ENCODE data around the gene VWA8.
"Not testable (repeated sequence)": the region's sequence is repeated elsewhere in the genome, so short reads cannot be mapped to it uniquely, and the experiment has no call there.

VWA8 gene

DNA sequence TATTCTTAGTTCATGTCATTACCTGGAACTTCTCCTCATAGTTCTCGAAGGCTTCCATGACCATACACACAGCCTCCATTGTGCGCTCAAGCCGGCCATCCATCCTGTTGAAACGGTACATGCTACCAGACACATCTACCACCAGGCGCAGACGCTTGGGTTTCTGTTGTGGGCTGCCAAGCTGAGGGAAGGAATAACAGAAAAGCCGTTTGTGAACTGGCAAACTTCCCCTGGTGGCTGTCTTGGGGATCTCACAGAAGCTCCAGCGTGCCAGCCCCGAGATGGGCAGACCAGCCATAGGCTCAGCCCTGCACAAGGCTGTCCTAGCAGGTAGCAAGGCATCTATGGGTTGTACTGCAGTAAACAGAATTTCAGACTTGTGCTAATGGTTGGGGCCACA is 373.4 kb downstream of the VWA8 start:
- DNase-seq (ENCODE audit: low read depth), result no peak

DNA sequence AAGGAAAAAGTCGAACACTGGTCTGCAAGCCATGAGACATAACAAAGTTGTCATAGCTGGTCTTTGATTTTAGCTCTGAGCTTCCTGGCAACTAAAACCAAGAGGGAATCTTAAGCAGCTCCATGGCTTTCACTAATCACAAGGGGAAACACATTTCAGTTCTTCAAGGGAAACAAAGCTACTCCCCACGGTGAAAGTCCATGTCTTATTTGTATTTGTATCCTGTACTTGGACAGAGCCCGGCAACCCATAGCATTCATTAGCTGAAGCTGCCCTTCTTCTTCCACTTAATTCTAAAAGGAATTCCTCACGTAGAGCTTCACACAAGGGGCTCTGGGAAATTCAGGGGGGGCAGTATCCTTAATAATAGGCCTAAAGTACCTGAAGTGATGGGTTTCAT is 374.7 kb downstream of the VWA8 start:
- DNase-seq (ENCODE audit: low read depth), result no peak

DNA sequence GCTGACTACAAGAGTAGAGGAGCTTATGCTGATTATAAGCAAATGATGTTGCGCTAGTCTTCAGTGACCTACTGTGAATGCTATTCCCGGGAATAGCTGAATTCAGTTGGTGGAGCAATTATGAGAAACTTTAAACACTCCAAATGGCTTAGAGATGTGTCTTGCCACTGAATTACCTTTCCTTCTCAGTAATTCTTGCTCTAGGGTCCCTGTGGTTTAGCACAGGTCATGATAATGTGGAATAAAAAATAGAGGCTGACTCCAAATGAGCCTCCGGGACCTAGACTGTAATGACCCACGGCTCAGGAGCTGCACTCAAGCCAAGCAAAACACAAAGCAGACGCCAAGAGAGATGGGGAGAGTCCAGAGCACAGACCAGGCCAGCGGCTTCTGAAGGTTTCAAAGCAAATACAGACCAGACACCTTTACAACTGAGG is 378.9 kb downstream of the VWA8 start:
- DNase-seq (ENCODE audit: low read depth), result no peak

DNA sequence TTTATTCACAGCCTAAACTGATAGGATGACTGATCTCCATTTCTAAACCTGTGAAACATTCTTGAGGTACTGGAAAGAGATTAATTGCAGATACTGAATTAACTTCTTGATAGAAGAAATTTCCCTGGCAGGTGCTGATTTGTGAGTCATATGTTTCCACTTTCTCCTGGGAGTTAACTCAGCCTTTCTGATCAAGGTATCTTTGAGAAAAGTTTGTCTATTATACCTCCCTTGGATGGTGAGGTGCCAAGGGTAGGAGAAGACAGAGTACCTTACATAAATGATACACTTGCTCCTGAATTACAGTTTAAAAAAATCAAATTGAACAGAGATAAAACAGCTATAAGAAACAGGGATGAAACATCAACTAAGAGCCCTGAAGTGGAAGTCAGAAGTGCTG is 380.6 kb downstream of the VWA8 start:
- DNase-seq (ENCODE audit: low read depth), result no peak

DNA sequence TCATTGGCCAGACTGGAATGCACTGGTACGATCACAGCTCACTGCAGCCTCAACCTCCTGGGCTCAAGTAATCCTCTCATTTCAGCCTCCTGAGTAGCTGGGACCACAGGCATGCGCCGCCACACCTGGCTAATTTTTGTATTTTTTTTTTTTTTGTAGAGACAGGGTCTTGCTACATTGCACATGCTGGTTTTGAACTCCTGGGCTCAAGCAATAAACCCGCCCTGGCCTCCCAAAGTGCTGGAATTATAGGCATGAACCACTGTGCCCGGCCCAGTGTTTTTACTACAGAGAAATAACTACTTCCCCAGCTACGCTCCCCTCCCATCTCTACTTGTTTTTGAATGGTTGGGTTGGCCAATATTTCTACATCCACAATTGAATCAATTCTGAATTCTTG is 381.0 kb downstream of the VWA8 start:
- DNase-seq (ENCODE audit: low read depth), result no peak

DNA sequence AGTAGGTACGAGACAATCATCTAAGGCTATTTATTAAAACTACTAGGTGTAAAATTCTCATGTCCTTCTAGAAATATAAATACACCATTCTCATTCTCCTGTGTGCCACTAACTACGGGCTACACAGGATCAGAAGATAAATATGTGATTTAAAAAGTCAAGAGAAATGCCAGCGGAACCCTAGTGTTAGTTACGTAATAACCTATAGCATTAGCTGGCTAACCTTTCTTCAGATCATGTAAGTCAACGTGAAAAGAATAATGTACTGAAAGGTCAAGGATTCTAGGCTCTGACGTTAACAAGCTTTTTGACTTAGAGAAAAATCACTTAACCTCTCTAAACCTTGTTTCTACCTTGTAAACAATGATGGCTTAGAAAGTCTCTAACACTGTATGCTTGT is 381.7 kb downstream of the VWA8 start:
- no peak for DNase-seq (ENCODE audit: low read depth)

DNA sequence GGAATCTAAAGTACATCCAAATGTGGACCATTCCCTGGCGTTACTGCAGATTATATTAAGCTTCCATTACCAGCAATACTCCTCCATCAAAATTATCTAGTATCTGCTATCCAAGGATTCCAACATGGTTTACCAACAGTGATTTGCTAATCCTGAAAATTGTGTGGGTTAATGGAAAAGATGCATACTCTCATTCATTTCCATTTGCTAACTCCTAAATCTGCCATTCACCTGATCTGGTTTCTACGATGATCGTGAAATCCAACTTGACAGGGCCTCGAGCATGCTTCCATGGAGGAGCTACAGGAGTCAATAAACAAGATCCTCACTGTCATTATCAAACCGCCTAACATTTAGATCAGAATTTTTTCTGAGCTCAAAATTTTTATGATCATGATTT is 382.5 kb downstream of the VWA8 start:
- no peak for DNase-seq (ENCODE audit: low read depth)

DNA sequence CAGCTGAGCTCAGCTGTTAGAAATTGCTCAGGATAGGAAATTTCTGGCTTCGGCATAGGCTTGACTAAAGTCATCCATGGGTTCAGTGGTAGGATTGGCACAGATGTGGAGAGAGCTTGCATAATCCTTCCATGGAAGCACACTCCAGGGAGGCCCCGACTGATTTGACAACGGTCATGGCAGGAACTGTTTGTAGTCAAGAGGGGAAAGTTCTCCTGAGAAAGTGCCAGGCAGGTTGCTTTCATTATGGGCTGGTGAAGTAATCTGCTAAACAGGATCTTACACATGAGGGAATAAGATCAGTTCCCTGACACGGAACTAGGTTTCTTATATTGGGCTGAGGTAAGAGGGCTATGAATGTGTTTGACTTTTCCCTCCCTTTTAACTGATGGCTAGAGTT is 383.5 kb downstream of the VWA8 start:
- DNase-seq (ENCODE audit: low read depth), result no peak

DNA sequence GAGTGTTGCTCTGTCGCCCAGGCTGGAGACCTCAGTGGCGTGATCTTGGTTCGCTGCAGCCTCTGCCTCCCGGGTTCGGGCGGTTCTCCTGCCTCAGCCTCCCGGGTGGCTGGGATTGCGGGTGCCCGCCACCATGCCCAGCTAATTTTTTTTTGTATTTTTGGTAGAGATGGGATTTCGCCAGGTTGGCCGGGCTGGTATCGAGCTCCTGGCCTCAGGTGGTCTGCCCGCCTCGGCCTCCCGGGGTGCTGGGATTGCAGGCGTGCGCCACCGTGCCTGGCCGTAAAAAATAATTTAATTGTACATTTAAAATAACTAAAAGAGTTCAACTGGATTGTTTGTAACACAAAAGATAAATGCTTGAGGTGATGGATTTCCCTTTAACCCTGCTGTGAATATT is 387.3 kb downstream of the VWA8 start:
- not testable (repeated sequence) for DNase-seq (ENCODE audit: low read depth)

DNA sequence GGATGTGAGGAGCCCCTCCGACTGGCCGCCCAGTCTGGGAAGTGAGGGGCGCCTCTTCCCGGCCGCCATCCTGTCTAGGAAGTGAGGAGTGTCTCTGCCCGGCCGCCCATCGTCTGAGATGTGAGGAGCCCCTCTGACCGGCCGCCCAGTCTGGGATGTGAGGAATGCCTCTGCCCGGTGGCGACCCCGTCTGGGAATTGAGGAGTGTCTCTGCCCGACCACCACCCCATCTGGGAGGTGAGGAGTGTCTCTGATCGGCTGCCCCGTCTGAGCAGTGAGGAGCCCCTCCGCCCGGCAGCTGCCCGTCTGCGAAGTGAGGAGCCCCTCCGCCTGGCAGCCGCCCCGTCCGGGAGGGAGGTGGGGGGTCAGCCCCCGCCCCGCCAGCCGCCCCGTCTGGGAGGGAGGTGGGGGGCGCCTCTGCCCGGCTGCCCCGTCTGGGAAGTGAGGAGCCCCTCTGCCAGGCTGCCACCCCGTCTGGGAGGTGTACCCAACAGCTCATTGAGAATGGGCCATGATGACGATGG is 389.0 kb downstream of the VWA8 start:
- DNase-seq (ENCODE audit: low read depth), result not testable (repeated sequence)

DNA sequence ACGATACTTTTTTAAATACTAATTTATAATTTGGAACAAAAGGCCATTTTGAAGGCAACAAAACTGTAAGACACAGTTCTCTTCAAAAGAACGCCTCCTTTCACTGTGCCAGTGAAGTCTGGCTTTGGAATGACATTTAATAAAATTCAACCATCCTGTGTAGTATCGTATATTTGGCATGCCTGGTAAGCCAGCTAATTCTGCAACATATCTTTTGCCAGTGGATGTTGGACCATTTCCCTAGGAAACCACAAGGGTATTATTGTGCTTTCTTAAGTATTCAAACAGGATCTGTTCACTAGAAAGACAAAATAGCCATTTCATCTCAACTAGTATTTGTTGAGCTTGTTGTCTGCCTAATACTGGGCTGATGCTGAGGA is 391.9 kb downstream of the VWA8 start:
- no peak for DNase-seq (ENCODE audit: low read depth)

DNA sequence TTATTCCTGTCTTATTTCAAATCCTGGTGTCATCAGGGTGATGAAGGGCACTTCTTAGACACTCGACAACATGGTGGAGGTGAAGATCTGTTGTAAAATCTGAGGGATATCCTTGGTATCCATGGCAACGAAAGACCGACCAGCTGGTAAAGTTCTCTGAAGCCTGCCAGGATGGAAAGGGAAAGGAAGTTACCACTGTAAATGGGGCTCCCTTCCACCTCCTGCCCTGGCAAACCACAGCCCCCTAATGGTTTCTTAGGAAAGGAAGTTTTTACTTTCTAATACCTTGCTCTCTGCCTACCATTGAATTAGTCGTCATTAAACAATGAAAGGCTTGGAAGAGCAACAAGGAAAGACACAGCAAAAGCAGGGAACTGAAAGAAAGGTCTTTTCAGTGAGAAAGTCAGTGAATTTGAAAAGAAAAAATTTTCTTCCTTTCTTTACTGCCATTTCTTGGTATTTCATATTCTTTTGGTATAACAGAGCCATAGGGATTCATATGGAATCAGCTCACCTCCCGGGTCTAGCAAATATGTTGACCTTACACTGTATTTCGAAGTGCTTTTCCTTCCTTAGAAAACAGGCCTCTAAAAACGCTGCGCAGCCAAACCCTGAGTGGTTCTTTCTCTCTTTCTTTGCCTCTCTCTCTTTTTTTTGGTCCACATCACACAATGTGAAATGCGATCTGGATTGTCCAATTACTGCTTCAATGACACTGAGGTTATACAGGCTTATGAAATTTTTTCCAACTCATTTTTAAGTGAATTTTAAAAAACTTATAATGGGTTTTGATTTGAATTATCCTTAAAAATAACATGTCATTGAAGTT is 392.6 kb downstream of the VWA8 start:
- DNase-seq (ENCODE audit: low read depth), result no peak

DNA sequence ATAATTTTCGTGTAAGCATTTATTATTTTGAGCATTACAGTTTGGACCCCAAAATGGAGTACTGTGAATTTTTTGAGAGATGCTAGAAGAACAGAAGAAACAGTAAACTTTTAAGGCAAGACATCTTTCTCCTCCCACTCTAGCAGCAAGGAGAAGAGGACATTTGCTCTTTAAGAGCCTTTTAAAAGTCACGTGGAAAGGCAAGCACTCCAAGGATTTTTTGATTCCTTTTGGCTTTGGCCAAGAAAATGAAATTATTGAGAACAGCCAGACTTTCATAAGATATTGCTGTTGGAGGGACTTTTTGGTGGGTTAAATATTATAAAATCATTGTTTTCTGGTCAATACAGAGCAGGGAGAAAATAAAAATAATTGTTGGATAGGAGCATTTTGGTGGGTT is 393.5 kb downstream of the VWA8 start:
- DNase-seq (ENCODE audit: low read depth), result no peak

DNA sequence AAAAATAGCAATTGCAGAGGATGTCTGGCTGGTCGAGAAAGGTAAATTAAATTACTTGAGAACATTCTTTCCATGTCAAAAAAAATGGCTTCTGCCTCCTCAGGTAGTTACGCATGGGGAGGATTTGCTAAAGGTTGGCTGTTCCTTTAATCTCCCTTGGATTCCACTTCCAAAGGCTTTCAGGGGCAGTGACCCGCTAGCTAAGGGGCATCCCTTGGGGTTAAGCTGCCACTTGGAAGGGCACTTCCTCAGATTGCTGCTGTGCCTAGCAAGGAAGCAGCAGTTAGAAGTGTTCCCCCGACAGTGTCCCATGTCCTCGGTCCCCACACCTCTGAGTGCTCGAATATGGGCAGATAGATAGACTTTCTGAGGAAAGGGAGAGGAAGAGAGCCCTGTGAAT is 395.1 kb downstream of the VWA8 start:
- DNase-seq (ENCODE audit: low read depth), result no peak

DNA sequence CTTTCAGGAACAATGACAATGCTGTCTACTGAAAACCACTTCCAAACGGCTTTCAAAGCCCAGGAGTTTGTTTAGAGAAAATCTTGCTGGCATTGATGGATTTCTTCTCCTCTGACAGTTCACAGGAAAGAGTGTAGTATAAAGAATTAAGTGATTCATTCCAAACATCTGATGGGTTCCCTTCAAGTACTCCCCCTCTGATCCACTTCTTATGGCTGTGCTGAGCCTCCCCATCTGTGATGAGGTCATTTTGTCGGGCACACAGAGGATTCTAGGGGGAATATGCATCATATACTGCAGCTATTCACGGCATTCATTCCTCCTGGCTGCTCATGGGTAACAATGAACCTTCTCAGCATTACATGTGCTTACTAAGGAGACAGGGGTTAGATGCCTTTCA is 395.7 kb downstream of the VWA8 start:
- DNase-seq (ENCODE audit: low read depth), result no peak

DNA sequence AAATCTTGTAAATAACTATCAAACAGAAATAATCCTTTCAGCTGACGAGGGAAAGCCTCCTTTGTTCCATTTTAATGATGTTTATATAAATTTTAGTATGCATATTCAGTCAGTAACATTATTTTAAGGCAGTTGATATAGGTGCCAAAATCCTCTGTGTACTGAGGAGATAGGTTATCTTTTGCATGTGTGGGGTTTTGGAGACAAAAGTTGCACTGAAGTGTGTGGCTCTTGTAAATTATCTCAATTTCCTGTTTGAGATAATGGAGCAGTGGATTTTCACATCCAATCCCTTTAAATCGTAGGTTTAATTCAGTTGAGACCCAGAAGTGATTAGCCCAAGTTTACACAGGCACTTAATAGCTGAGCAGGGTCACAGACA is 396.9 kb downstream of the VWA8 start:
- DNase-seq (ENCODE audit: low read depth), result no peak

DNA sequence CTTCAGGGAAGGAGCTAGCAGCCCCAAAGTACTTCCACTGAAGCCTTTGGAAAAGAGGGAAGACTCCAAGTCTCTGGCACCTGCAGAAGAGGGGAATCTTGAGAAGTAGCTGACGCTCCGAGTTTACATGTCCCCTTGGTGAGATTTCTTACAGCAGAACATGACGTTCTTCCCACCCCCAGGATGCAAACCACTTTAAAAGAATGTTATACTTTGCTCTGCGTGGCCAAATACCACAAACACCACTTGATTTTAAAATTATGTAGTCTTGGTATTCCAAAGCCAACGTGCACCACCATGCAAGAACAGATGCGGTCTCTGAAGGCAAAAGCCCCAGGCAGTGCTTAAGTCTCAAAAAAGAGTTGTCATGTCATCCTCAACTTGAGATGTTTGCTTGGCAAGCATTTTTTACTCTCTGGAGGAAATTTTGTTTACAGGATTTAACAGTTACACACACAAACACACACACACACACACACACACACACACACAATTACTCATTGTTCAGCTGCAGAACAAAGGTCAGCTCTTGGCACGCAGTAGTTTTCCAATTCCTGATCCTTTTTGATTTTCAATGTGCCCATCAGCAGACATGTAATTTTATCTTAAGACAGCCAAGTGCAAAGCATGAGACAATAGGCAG is 397.4 kb downstream of the VWA8 start:
- no peak for DNase-seq (ENCODE audit: low read depth)

DNA sequence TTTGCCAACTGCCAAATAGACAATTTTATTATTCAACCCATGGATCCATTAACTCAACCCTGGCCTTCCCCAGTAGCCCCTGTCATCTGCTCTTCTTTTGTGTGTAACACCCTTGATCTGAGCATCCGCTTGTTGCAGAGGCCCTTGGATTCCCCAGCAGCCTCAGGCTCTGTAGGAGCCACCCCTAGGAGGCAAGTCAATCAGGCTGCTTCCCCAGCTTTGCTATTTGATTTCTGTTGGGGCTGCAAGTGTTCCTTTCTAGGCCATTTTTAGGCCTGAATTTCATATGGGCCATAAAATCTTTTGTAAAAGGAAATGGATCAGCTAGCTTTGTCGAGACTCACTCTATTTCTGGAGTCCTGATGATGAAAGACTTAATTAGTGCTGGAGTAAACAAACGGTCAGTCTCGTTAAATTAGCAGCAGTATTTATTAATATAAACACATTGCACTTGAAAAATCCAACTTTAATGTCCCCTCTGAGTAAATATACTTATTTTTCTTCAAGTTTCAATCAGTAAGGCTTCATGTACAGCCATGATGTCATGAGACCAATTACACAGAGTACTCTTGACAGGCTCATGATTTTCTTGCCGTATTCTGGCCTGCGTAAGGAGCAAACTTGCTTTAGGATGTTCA is 398.2 kb downstream of the VWA8 start:
- DNase-seq (ENCODE audit: low read depth), result no peak

DNA sequence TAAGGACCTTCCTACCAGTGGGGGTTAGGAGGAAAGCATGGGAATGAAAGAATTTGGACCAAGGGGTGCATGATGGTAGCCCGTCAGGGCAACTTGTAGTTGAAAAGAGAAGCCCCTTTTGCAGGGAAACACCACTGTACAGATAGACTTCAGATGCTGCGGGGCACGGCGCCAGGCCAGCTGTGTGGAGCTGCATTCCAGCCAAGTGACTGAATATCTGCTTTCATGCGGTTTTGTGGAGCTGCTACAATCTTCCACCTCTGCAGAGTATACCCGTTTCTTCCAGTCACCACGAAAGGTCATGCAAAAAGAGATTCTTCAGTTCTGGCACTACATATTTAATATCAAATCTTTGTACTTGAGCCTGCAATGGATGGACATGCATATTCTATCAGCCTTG is 398.8 kb downstream of the VWA8 start:
- no peak for DNase-seq (ENCODE audit: low read depth)

DNA sequence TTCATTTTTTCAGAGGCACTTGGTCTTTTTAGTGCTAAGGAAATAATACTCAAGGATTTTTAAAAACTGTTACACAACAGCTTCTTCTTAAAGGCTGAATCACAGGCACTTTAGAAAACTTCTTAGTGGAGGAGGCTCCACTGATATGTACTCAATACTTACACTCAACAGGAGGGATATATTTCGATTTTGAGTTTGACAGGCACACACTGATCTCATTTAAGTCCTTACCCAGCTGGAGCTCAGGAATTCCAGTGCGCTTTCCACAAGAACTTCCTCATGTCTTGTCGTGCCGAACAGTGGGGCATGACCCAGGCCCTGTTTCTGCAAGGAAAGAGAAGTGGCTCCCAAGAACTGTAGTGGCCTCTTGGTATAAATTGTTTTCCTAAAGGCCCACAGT is 399.7 kb downstream of the VWA8 start:
- no peak for DNase-seq (ENCODE audit: low read depth)

DNA sequence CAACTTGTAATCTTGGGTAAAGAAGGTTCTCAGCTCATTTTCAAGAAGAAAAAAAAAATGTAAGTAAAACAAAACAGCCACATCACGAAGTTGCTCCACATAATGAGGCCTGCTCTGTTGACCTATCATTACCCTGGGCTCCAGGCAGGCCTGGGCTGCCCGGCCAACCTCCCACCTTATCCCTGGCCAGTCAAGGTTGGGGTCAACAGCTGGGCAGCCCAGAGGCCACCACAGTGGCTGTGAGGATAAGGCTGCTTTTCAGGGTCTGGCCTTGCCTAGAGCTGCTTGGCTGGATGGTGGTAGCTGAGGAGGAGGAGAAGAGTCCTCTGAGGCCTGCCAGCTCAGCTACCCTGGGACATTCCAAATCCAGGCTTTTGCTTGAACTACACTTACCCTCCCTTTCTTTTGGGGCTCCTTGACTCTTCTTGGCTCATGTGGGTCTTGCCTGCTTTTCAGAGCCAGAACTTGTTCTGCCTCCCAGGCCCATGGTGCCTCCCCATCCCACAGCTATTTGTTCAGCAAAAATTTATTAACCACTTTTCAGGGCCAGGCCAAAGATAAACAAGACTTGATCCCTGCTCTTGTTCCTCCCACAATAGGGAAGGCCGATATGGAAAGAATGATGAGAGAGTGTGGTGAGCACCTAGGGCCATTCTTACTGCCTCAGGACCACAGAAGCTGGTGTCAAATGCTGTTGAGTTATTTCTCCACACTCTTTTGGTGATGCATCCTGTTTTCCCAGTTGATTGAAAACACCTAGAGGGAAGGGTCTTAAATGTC is 401.9 kb downstream of the VWA8 start:
- no peak for DNase-seq (ENCODE audit: low read depth)

DNA sequence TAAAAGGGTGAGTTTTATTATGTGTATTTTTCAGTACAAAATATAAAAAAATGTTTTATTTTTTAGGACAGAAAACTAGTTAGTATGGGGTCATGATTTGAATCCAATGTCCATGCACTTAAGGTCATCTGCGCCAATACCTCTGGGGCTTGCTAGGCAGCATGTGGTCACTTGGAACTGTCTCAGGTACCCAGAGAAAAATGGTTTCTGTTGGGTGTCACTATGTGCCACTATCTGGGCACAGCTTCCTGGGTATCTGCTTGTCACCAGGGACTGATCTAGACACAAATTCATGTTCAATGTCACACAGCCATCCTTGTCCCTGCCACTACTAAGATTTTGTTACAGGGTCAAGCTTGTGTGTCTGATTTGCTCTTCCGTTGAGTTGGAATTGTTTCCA is 403.2 kb downstream of the VWA8 start:
- no peak for DNase-seq (ENCODE audit: low read depth)
